ENCODE measurements around the gene WDFY3.

The WDFY3 gene

DNA sequence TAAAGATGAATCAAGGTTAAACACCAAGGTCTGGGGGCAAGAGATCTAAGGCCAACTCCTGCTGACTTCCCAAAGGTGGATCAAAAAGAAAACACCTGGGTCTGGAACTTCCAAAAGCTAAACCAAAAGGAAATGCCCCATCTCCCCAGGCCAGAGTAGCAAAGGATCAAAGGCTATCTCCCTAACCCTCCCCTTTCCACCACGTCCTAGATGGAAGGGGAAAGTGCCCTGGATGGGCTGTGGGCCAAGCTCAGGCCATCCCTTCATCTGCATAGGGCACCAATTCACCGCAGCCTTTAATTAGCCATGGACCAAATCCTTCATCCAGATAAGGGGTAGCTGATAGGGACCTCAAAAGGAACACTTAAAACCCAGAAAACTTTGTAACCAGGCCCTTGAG, 100.2 kb downstream of the WDFY3 start:
- no peak for TF ChIP-seq GLIS3 (CRISPR knock-in tag; IDR thresholded peaks at IDR 0.05)
- TF ChIP-seq POU6F1 (CRISPR knock-in tag; IDR thresholded peaks at IDR 0.05; ENCODE audit: borderline replicate concordance, low read depth) = no peak
- TF ChIP-seq ZFP30 (CRISPR knock-in tag; IDR thresholded peaks at IDR 0.05) = no peak
- TF ChIP-seq, protein P1, sequence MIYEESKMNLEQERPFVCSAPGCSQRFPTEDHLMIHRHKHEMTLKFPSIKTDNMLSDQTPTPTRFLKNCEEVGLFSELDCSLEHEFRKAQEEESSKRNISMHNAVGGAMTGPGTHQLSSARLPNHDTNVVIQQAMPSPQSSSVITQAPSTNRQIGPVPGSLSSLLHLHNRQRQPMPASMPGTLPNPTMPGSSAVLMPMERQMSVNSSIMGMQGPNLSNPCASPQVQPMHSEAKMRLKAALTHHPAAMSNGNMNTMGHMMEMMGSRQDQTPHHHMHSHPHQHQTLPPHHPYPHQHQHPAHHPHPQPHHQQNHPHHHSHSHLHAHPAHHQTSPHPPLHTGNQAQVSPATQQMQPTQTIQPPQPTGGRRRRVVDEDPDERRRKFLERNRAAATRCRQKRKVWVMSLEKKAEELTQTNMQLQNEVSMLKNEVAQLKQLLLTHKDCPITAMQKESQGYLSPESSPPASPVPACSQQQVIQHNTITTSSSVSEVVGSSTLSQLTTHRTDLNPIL (CRISPR knock-in tag; IDR thresholded peaks at IDR 0.05; ENCODE audit: low read depth) = no peak
- TF ChIP-seq SNAI2 (CRISPR knock-in tag; IDR thresholded peaks at IDR 0.05) = no peak
- no peak for TF ChIP-seq CSDC2 (CRISPR knock-in tag; IDR thresholded peaks at IDR 0.05)
- no peak for TF ChIP-seq BACH2 (CRISPR knock-in tag; IDR thresholded peaks at IDR 0.05; ENCODE audit: borderline replicate concordance)
- no peak for TF ChIP-seq CSRNP3 (CRISPR knock-in tag; IDR thresholded peaks at IDR 0.05)
- no peak for TF ChIP-seq ZNF8 (CRISPR knock-in tag; IDR thresholded peaks at IDR 0.05)
- TF ChIP-seq PPARA (CRISPR knock-in tag; IDR thresholded peaks at IDR 0.05; ENCODE audit: borderline replicate concordance) = no peak
- TF ChIP-seq ZNF70 (CRISPR knock-in tag; IDR thresholded peaks at IDR 0.05) = no peak
- no peak for TF ChIP-seq RARB (CRISPR knock-in tag; IDR thresholded peaks at IDR 0.05)
- TF ChIP-seq ZC3H10 (CRISPR knock-in tag; IDR thresholded peaks at IDR 0.05) = no peak
- TF ChIP-seq ISL1 (CRISPR knock-in tag; IDR thresholded peaks at IDR 0.05) = no peak
- no peak for TF ChIP-seq ESRRG (CRISPR knock-in tag; IDR thresholded peaks at IDR 0.05)
- no peak for TF ChIP-seq ZNF565 (CRISPR knock-in tag; conservative IDR thresholded peaks at IDR 0.05; ENCODE audit: low read depth)
- TF ChIP-seq TOX (CRISPR knock-in tag; IDR thresholded peaks at IDR 0.05; ENCODE audit: borderline replicate concordance) = no peak
- TF ChIP-seq ZFP3 (CRISPR knock-in tag; IDR thresholded peaks at IDR 0.05) = no peak
- TF ChIP-seq, protein P2, sequence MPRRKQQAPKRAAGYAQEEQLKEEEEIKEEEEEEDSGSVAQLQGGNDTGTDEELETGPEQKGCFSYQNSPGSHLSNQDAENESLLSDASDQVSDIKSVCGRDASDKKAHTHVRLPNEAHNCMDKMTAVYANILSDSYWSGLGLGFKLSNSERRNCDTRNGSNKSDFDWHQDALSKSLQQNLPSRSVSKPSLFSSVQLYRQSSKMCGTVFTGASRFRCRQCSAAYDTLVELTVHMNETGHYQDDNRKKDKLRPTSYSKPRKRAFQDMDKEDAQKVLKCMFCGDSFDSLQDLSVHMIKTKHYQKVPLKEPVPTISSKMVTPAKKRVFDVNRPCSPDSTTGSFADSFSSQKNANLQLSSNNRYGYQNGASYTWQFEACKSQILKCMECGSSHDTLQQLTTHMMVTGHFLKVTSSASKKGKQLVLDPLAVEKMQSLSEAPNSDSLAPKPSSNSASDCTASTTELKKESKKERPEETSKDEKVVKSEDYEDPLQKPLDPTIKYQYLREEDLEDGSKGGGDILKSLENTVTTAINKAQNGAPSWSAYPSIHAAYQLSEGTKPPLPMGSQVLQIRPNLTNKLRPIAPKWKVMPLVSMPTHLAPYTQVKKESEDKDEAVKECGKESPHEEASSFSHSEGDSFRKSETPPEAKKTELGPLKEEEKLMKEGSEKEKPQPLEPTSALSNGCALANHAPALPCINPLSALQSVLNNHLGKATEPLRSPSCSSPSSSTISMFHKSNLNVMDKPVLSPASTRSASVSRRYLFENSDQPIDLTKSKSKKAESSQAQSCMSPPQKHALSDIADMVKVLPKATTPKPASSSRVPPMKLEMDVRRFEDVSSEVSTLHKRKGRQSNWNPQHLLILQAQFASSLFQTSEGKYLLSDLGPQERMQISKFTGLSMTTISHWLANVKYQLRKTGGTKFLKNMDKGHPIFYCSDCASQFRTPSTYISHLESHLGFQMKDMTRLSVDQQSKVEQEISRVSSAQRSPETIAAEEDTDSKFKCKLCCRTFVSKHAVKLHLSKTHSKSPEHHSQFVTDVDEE (CRISPR knock-in tag; IDR thresholded peaks at IDR 0.05) = no peak
- no peak for TF ChIP-seq OSR1 (CRISPR knock-in tag; IDR thresholded peaks at IDR 0.05)
- no peak for ATAC-seq

GRCh38 chr4:84865600-84865999, 100.9 kb downstream of the WDFY3 start:
- no peak for ATAC-seq

More at GRCh38 chr4:84865600-84865999, 100.9 kb downstream of the WDFY3 start:
- TF ChIP-seq BACH2 (CRISPR knock-in tag; IDR thresholded peaks at IDR 0.05; ENCODE audit: borderline replicate concordance) (no peak), TCF4 (CRISPR knock-in tag; IDR thresholded peaks at IDR 0.05; ENCODE audit: borderline replicate concordance) (no peak), ESRRG (CRISPR knock-in tag; IDR thresholded peaks at IDR 0.05) (no peak), ZFP3 (CRISPR knock-in tag; IDR thresholded peaks at IDR 0.05) (no peak), CSDC2 (CRISPR knock-in tag; IDR thresholded peaks at IDR 0.05) (no peak), POU6F1 (CRISPR knock-in tag; IDR thresholded peaks at IDR 0.05; ENCODE audit: borderline replicate concordance, low read depth) (no peak), ZC3H10 (CRISPR knock-in tag; IDR thresholded peaks at IDR 0.05) (no peak), CSRNP3 (CRISPR knock-in tag; IDR thresholded peaks at IDR 0.05) (no peak), OSR1 (CRISPR knock-in tag; IDR thresholded peaks at IDR 0.05) (no peak), ZNF70 (CRISPR knock-in tag; IDR thresholded peaks at IDR 0.05) (no peak)
- TF ChIP-seq, protein P1 (CRISPR knock-in tag; IDR thresholded peaks at IDR 0.05; ENCODE audit: low read depth) = no peak
- TF ChIP-seq, protein P2 (CRISPR knock-in tag; IDR thresholded peaks at IDR 0.05) = no peak

All from SK-N-SH treated with all-trans-retinoic acid at 6 μM for 48 hours (cell line).